ENCODE measurements around the gene ZBTB2. TPM values are rescaled to one million over a fixed set of nuclear protein-coding genes. Genes with fewer than 3 reads are reported as not detected.

The ZBTB2 gene
- total RNA-seq, 1 experiment from 2014 or later = 15.5 TPM

GRCh38 chr6:151414641-151415260 lies 23.4 kb upstream of the ZBTB2 start:
- no peak for DNase-seq
- no peak overlapping the region for H3K4me3 ChIP-seq (ENCODE audit: insufficient read depth, low read depth, low read length)
- H3K27me3 ChIP-seq (ENCODE audit: control insufficient read depth, insufficient read depth, low read length) = no peaks in the 10 kb centered on the region
- peaks cover 16% of the 10 kb centered on the region for H3K36me3 ChIP-seq (replicated peaks; ENCODE audit: control insufficient read depth, insufficient read depth, low read length)

GRCh38 chr6:151413372-151414145 lies 22.2 kb upstream of the ZBTB2 start:
- Histone ChIP-seq H3K27me3 (ENCODE audit: control insufficient read depth, insufficient read depth, low read length) (no peaks in the 10 kb centered on the region), H3K36me3 (replicated peaks; ENCODE audit: control insufficient read depth, insufficient read depth, low read length) (peaks cover 16% of the 10 kb centered on the region), H3K4me3 (ENCODE audit: insufficient read depth, low read depth, low read length) (no peak overlapping the region)
- DNase-seq = no peak

GRCh38 chr6:151412909-151413308 lies 21.6 kb upstream of the ZBTB2 start:
- Histone ChIP-seq H3K36me3 (replicated peaks; ENCODE audit: control insufficient read depth, insufficient read depth, low read length) (peaks cover 15% of the 10 kb centered on the region), H3K27me3 (ENCODE audit: control insufficient read depth, insufficient read depth, low read length) (no peaks in the 10 kb centered on the region), H3K4me3 (ENCODE audit: insufficient read depth, low read depth, low read length) (no peak overlapping the region)
- no peak for DNase-seq

GRCh38 chr6:151409679-151410078 lies 18.3 kb upstream of the ZBTB2 start:
- Histone ChIP-seq H3K4me3 (ENCODE audit: insufficient read depth, low read depth, low read length) (no peak overlapping the region), H3K36me3 (replicated peaks; ENCODE audit: control insufficient read depth, insufficient read depth, low read length) (peaks cover 8% of the 10 kb centered on the region), H3K27me3 (ENCODE audit: control insufficient read depth, insufficient read depth, low read length) (no peaks in the 10 kb centered on the region)
- no peak for DNase-seq

- no peak overlapping the region for H3K4me3 ChIP-seq (ENCODE audit: insufficient read depth, low read depth, low read length)
- H3K36me3 ChIP-seq (replicated peaks; ENCODE audit: control insufficient read depth, insufficient read depth, low read length) = peaks cover 8% of the 10 kb centered on the region
- no peaks in the 10 kb centered on the region for H3K27me3 ChIP-seq (ENCODE audit: control insufficient read depth, insufficient read depth, low read length)
- no peak for DNase-seq
Measured at GRCh38 chr6:151409260-151409659, 17.9 kb upstream of the ZBTB2 start.

GRCh38 chr6:151408858-151409257 lies 17.5 kb upstream of the ZBTB2 start:
- H3K36me3 ChIP-seq (replicated peaks; ENCODE audit: control insufficient read depth, insufficient read depth, low read length) = peaks cover 8% of the 10 kb centered on the region
- H3K4me3 ChIP-seq (ENCODE audit: insufficient read depth, low read depth, low read length) = no peak overlapping the region
- DNase-seq = no peak
- H3K27me3 ChIP-seq (ENCODE audit: control insufficient read depth, insufficient read depth, low read length) = no peaks in the 10 kb centered on the region

GRCh38 chr6:151403919-151404308 lies 12.6 kb upstream of the ZBTB2 start:
- no peak for DNase-seq
- Histone ChIP-seq H3K4me3 (ENCODE audit: insufficient read depth, low read depth, low read length) (no peak overlapping the region), H3K36me3 (replicated peaks; ENCODE audit: control insufficient read depth, insufficient read depth, low read length) (peaks cover 1% of the 10 kb centered on the region), H3K27me3 (ENCODE audit: control insufficient read depth, insufficient read depth, low read length) (no peaks in the 10 kb centered on the region)

GRCh38 chr6:151402228-151402627 lies 10.9 kb upstream of the ZBTB2 start:
- no peak for DNase-seq
- Histone ChIP-seq H3K4me3 (ENCODE audit: insufficient read depth, low read depth, low read length) (no peak overlapping the region), H3K27me3 (ENCODE audit: control insufficient read depth, insufficient read depth, low read length) (no peaks in the 10 kb centered on the region), H3K36me3 (replicated peaks; ENCODE audit: control insufficient read depth, insufficient read depth, low read length) (peaks cover 2% of the 10 kb centered on the region)

GRCh38 chr6:151400473-151400872 lies 9.1 kb upstream of the ZBTB2 start:
- H3K4me3 ChIP-seq (ENCODE audit: insufficient read depth, low read depth, low read length) = no peak overlapping the region
- no peaks in the 10 kb centered on the region for H3K27me3 ChIP-seq (ENCODE audit: control insufficient read depth, insufficient read depth, low read length)
- DNase-seq = no peak
- peaks cover 2% of the 10 kb centered on the region for H3K36me3 ChIP-seq (replicated peaks; ENCODE audit: control insufficient read depth, insufficient read depth, low read length)

GRCh38 chr6:151399679-151400078 lies 8.3 kb upstream of the ZBTB2 start:
- Histone ChIP-seq H3K36me3 (replicated peaks; ENCODE audit: control insufficient read depth, insufficient read depth, low read length) (peaks cover 2% of the 10 kb centered on the region), H3K4me3 (ENCODE audit: insufficient read depth, low read depth, low read length) (no peak overlapping the region)
- no peak for DNase-seq

GRCh38 chr6:151393410-151393809 lies 2.1 kb upstream of the ZBTB2 start:
- no peak for DNase-seq
- H3K36me3 ChIP-seq (replicated peaks; ENCODE audit: control insufficient read depth, insufficient read depth, low read length) = peaks cover 1% of the 10 kb centered on the region; the same call in 1 of the 2 replicates
- H3K4me3 ChIP-seq (ENCODE audit: insufficient read depth, low read depth, low read length) = no peak overlapping the region
- H3K27me3 ChIP-seq (ENCODE audit: control insufficient read depth, insufficient read depth, low read length) = no peaks in the 10 kb centered on the region

More at GRCh38 chr6:151399679-151400078, 8.3 kb upstream of the ZBTB2 start:
- no peaks in the 10 kb centered on the region for H3K27me3 ChIP-seq (ENCODE audit: control insufficient read depth, insufficient read depth, low read length)

GRCh38 chr6:151392427-151392826 lies 1.1 kb upstream of the ZBTB2 start:
- Histone ChIP-seq H3K4me3 (ENCODE audit: insufficient read depth, low read depth, low read length) (peak overlapping the region; percentile 93), H3K27me3 (ENCODE audit: control insufficient read depth, insufficient read depth, low read length) (no peaks in the 10 kb centered on the region), H3K36me3 (replicated peaks; ENCODE audit: control insufficient read depth, insufficient read depth, low read length) (no peaks in the 10 kb centered on the region; the same call in 1 of the 2 replicates)
- no peak for DNase-seq

GRCh38 chr6:151390851-151391470 lies 398 bp downstream of the ZBTB2 start:
- peak; percentile 90 for DNase-seq
- no peaks in the 10 kb centered on the region; the same call in 1 of the 2 replicates for H3K36me3 ChIP-seq (replicated peaks; ENCODE audit: control insufficient read depth, insufficient read depth, low read length)
- H3K27me3 ChIP-seq (ENCODE audit: control insufficient read depth, insufficient read depth, low read length) = no peaks in the 10 kb centered on the region

GRCh38 chr6:151390276-151390850 lies 996 bp downstream of the ZBTB2 start:
- no peaks in the 10 kb centered on the region for H3K27me3 ChIP-seq (ENCODE audit: control insufficient read depth, insufficient read depth, low read length)
- DNase-seq = peak; percentile 99
- no peaks in the 10 kb centered on the region; the same call in 1 of the 2 replicates for H3K36me3 ChIP-seq (replicated peaks; ENCODE audit: control insufficient read depth, insufficient read depth, low read length)
- peak overlapping the region; percentile 93 for H3K4me3 ChIP-seq (ENCODE audit: insufficient read depth, low read depth, low read length)

More at GRCh38 chr6:151390851-151391470, 398 bp downstream of the ZBTB2 start:
- H3K4me3 ChIP-seq (ENCODE audit: insufficient read depth, low read depth, low read length) = peak overlapping the region; percentile 93

Data from H7 (cell line).